Measurements from ENCODE around the gene FNDC7. TPM values are rescaled to one million over a fixed set of nuclear protein-coding genes. Genes with fewer than 3 reads are reported as not detected.

The FNDC7 gene
- total and polyA plus RNA-seq, 9 of the 15 experiments (the other 6 are each of a cell fraction or from before 2014, with no cell fraction given): not detected

DNA sequence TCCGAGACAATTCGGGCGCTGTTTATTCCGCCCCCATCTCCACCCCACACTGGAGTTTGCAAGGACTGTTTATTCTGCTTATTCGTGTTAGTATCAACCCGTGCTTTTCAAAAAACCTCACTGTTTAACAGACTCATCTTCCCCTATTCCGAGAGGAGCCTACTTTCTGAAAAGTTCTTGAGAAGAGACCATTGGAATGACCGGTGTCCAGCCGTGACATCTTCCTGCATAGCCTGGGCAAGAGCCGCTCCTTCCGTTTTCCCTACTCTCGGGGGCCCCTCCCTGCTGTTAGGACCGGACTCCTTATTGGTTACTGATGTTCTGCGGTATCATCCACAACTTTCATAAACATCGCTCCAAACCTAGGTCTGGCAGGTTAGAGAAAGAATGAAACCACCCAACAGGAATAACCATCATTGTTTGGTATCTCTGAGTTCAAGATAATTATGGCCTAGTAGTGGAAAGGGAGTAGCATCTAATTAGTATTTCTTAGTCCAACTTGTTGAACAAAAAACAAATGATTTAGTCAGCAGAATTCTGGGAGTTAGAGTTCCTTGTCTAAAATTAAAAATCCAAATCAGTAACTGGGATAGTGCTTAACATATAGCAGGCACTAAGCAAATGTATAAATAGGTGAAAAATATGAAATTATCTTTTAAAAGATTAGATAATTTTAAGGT is 34.6 kb downstream of the FNDC7 start (continued):
- TF ChIP-seq, protein P1, sequence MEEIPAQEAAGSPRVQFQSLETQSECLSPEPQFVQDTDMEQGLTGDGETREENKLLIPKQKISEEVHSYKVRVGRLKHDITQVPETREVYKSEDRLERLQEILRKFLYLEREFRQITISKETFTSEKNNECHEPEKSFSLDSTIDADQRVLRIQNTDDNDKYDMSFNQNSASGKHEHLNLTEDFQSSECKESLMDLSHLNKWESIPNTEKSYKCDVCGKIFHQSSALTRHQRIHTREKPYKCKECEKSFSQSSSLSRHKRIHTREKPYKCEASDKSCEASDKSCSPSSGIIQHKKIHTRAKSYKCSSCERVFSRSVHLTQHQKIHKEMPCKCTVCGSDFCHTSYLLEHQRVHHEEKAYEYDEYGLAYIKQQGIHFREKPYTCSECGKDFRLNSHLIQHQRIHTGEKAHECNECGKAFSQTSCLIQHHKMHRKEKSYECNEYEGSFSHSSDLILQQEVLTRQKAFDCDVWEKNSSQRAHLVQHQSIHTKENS (CRISPR knock-in tag; IDR thresholded peaks at IDR 0.05): no peak
- TF ChIP-seq KLF16 (IDR thresholded peaks at IDR 0.05) (no peak), MED1 (CRISPR knock-in tag; IDR thresholded peaks at IDR 0.05; ENCODE audit: borderline replicate concordance) (no peak), LARP7 (IDR thresholded peaks at IDR 0.05) (no peak), MCM2 (IDR thresholded peaks at IDR 0.05; ENCODE audit: low read depth) (no peak), SMARCB1 (IDR thresholded peaks at IDR 0.05; ENCODE audit: insufficient read length, low read depth) (no peak), ZNF143 (CRISPR knock-in tag; IDR thresholded peaks at IDR 0.05) (no peak), HNRNPL (IDR thresholded peaks at IDR 0.05; ENCODE audit: low read depth, low read length) (no peak), HNRNPK (IDR thresholded peaks at IDR 0.05; ENCODE audit: low read depth, low read length, poor library complexity, severe bottlenecking) (no peak), EP400 (IDR thresholded peaks at IDR 0.05) (peak; percentile 5; the same call in 1 of the 2 replicates), CBFB (CRISPR knock-in tag; IDR thresholded peaks at IDR 0.05) (no peak), LEF1 (IDR thresholded peaks at IDR 0.05) (no peak; the same call in 1 of the 2 replicates), HSF4 (CRISPR knock-in tag; IDR thresholded peaks at IDR 0.05; ENCODE audit: borderline replicate concordance) (no peak), MIER1 (IDR thresholded peaks at IDR 0.05; ENCODE audit: low read depth) (no peak), ZNF133 (CRISPR knock-in tag; IDR thresholded peaks at IDR 0.05) (no peak), ZNF23 (CRISPR knock-in tag; IDR thresholded peaks at IDR 0.05) (no peak), ZNF324 (CRISPR knock-in tag; IDR thresholded peaks at IDR 0.05) (no peak), PTBP1 (IDR thresholded peaks at IDR 0.05; ENCODE audit: low read depth, low read length) (no peak), POLR2A (conservative IDR thresholded peaks at IDR 0.05) (peak; percentile 79; the same call in 1 of the 2 replicates), ZBTB1 (CRISPR knock-in tag; IDR thresholded peaks at IDR 0.05; ENCODE audit: borderline replicate concordance, low read depth) (no peak), SMARCC2 (IDR thresholded peaks at IDR 0.05; ENCODE audit: low read depth) (no peak), NFE2 (IDR thresholded peaks at IDR 0.05; ENCODE audit: low read depth) (peak; percentile 78), ZEB2 (IDR thresholded peaks at IDR 0.05) (no peak)
- TF ChIP-seq, protein P2, sequence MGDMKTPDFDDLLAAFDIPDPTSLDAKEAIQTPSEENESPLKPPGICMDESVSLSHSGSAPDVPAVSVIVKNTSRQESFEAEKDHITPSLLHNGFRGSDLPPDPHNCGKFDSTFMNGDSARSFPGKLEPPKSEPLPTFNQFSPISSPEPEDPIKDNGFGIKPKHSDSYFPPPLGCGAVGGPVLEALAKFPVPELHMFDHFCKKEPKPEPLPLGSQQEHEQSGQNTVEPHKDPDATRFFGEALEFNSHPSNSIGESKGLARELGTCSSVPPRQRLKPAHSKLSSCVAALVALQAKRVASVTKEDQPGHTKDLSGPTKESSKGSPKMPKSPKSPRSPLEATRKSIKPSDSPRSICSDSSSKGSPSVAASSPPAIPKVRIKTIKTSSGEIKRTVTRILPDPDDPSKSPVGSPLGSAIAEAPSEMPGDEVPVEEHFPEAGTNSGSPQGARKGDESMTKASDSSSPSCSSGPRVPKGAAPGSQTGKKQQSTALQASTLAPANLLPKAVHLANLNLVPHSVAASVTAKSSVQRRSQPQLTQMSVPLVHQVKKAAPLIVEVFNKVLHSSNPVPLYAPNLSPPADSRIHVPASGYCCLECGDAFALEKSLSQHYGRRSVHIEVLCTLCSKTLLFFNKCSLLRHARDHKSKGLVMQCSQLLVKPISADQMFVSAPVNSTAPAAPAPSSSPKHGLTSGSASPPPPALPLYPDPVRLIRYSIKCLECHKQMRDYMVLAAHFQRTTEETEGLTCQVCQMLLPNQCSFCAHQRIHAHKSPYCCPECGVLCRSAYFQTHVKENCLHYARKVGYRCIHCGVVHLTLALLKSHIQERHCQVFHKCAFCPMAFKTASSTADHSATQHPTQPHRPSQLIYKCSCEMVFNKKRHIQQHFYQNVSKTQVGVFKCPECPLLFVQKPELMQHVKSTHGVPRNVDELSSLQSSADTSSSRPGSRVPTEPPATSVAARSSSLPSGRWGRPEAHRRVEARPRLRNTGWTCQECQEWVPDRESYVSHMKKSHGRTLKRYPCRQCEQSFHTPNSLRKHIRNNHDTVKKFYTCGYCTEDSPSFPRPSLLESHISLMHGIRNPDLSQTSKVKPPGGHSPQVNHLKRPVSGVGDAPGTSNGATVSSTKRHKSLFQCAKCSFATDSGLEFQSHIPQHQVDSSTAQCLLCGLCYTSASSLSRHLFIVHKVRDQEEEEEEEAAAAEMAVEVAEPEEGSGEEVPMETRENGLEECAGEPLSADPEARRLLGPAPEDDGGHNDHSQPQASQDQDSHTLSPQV (IDR thresholded peaks at IDR 0.05): no peak
- TF ChIP-seq, protein P3, sequence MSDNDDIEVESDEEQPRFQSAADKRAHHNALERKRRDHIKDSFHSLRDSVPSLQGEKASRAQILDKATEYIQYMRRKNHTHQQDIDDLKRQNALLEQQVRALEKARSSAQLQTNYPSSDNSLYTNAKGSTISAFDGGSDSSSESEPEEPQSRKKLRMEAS (CRISPR knock-in tag; IDR thresholded peaks at IDR 0.05): no peak
- TF ChIP-seq, protein P4, sequence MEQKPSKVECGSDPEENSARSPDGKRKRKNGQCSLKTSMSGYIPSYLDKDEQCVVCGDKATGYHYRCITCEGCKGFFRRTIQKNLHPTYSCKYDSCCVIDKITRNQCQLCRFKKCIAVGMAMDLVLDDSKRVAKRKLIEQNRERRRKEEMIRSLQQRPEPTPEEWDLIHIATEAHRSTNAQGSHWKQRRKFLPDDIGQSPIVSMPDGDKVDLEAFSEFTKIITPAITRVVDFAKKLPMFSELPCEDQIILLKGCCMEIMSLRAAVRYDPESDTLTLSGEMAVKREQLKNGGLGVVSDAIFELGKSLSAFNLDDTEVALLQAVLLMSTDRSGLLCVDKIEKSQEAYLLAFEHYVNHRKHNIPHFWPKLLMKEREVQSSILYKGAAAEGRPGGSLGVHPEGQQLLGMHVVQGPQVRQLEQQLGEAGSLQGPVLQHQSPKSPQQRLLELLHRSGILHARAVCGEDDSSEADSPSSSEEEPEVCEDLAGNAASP (IDR thresholded peaks at IDR 0.05): no peak
